ENCODE data around the gene CERS6. TPM values are rescaled to one million over a fixed set of nuclear protein-coding genes. Genes with fewer than 3 reads are reported as not detected.
A peak's percentile ranks its signal among the peaks of the same experiment; 100 is the strongest.

CERS6 gene
- total and polyA plus RNA-seq, 4 donors: 4.3 to 10.6 (median 6.4) TPM

DNA sequence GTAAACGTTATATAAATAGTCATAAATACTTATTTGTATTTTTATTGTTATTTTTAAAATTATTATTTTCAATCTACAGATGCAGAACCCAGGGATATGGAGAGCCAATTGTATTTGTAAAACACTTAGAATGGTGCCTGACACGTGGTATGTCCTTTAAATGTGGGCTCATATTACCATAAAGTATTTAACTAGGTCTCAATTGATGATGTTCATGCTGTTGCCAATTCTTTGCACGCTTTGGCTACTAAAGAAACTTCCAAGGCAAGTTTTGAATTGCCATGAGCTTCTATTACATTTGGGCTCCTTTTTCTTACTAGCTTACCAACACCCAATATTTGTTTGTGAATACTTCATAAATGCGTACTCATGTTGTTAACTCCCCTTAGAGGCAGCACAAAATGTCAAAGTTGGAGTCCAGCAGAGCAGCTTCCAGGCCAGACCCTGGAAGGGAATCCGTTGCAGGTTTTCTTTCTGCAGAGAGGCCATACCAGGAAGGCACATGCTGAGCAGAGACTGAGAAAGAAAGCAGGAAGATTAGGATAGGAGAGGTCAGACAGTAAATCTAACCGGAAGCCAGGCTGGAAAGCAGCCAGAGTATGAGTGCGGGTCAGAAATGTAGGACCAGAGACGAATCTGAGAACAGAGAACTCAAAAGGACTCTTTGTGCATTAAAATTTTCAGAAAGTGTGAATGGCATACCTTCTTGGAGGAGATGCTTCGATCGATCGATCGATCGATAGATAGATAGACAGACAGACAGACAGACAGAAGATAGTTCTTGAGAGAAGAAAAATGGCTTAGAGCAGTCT lies 342.2 kb downstream of the CERS6 start:
- no peaks in the 10 kb centered on the region for H3K27me3 ChIP-seq (ENCODE audit: control insufficient read depth in 1 of 2, insufficient read depth in 2 of 2, low read length in 1 of 2)
- no peaks in the 10 kb centered on the region for H3K36me3 ChIP-seq (ENCODE audit: control insufficient read depth in 1 of 2, insufficient read depth in 2 of 2, low read length in 1 of 2)
- DNase-seq: no peak
- H3K27ac ChIP-seq (ENCODE audit: low read depth in 1 of 2, low read length in 2 of 2): no peak overlapping the region
- intact Hi-C loops (cut with DNase I): no loop called here
- WGBS, 2 donors: 86 to 87% methylated on average over 13 of the region's 13 CpGs
- no peaks in the 10 kb centered on the region for H3K9me3 ChIP-seq (ENCODE audit: control insufficient read depth, low read length)
- H3K4me1 ChIP-seq (ENCODE audit: control insufficient read depth in 1 of 2, insufficient read depth in 2 of 2, low read length in 2 of 2): no peaks in the 10 kb centered on the region
- ATAC-seq (ENCODE audit: low FRiP score): no peak
- no peak overlapping the region for H3K4me3 ChIP-seq (ENCODE audit: low read length in 2 of 2)

DNA sequence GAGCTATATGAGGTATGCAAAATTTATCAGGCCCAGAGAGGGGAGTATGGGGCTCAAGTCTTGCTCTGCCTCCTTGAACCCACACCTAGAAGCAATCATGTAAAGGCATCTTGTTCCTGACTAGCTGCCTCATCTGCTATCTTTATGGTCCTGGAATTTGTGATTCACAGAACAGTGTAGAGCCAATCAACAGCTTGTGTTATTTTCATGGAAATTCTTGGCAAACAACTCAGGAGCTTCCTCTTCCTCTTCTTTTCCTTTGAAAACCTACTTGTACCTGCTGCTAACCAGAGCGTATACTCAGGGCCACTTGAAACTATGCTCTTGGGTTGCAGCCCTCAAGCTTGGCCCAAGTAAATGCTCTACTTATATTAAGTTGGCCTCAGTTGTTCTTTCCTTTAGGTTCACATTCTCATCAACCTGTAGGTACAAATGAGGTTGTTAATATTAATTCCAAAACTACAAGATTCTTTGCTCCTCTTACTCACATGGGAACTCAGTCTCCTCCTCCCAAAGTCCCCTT lies 342.9 kb downstream of the CERS6 start:
- ATAC-seq (ENCODE audit: low FRiP score) (no peak), DNase-seq (no peak)
- Histone ChIP-seq H3K36me3 (ENCODE audit: control insufficient read depth in 1 of 2, insufficient read depth in 2 of 2, low read length in 1 of 2) (no peaks in the 10 kb centered on the region), H3K4me3 (ENCODE audit: low read length in 2 of 2) (no peak overlapping the region), H3K9me3 (ENCODE audit: control insufficient read depth, low read length) (no peaks in the 10 kb centered on the region), H3K4me1 (ENCODE audit: control insufficient read depth in 1 of 2, insufficient read depth in 2 of 2, low read length in 2 of 2) (no peaks in the 10 kb centered on the region), H3K27me3 (ENCODE audit: control insufficient read depth in 1 of 2, insufficient read depth in 2 of 2, low read length in 1 of 2) (no peaks in the 10 kb centered on the region), H3K27ac (ENCODE audit: low read depth in 1 of 2, low read length in 2 of 2) (no peak overlapping the region)
- WGBS, 2 donors: 96 to 99% methylated on average over 1 of the region's 1 CpG
- intact Hi-C loops (cut with DNase I): no loop called here

DNA sequence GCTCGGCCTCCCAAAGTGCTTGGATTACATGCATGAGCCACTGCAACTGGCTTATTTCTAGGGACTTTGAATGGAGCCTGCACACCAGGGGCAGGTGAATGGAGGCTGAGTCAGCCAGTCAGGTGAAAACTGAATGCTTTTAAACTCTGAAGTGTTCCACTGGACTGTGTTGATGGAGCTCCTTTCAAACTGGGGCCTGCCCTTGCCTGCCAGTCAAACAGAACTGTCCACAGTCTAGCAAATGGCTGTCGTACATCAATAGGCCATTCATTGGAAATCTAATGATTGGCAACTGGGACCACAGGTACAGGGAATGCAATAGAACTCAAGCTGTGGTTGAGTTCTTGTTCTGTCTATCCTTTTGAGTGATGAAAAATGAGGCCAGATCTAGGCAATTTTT lies 345.4 kb downstream of the CERS6 start:
- H3K4me1 ChIP-seq (ENCODE audit: control insufficient read depth in 1 of 2, insufficient read depth in 2 of 2, low read length in 2 of 2): no peaks in the 10 kb centered on the region
- no peaks in the 10 kb centered on the region for H3K27me3 ChIP-seq (ENCODE audit: control insufficient read depth in 1 of 2, insufficient read depth in 2 of 2, low read length in 1 of 2)
- no peak overlapping the region for H3K27ac ChIP-seq (ENCODE audit: low read depth in 1 of 2, low read length in 2 of 2)
- ATAC-seq (ENCODE audit: low FRiP score) (no peak), DNase-seq (no peak)
- no peaks in the 10 kb centered on the region for H3K36me3 ChIP-seq (ENCODE audit: control insufficient read depth in 1 of 2, insufficient read depth in 2 of 2, low read length in 1 of 2)
- no peak overlapping the region for H3K4me3 ChIP-seq (ENCODE audit: low read length in 2 of 2)
- intact Hi-C loops (cut with DNase I): no loop called here
- H3K9me3 ChIP-seq (ENCODE audit: control insufficient read depth, low read length): no peaks in the 10 kb centered on the region
- 48 to 50% methylated on average over 2 of the region's 2 CpGs for WGBS, 2 donors

DNA sequence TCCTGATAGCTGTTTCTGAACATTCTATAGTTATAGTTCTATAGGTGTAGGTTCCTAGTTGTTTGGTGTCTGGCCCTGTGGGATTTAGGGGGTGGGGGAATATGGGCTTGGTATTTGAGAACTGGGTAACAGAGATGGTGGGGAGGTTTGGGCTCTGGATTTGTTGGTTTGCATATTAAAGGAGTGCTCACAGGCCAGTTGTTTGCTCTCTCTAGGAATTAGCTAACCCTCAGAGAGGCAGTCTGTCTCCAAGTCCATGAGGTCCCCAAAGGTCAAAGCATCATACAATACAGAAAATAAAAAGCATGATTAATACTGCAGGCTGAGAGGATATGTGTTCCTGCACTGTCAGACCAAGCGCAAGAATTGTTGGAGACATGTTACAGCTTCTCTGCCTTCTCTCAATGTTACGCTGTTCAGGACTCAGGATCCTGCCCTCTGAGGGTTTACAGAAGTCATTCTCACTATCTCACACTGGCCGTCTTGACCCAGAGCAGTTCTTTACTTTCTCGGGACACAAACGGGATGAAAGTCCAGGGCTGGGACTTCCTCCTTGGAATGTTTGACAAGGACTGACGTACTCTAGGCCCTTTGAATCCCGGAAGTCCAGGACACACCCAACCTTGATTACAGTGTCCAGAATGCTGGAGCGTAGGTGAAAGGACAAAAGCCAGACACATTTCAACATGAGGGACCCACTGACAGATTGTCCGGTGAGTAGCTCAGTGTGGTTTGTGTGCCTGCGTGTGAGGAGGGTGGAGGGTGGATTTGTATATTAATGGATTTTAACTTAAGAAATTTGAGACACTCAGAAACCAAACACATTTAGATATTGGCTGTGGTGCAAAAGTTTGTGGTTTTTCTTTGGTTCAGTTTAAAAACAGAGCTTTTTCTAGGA lies 346.1 kb downstream of the CERS6 start, which contains the start of gene NOSTRIN:
NOSTRIN (plus strand) TSS at position 677 of the 898 bp plus-strand sequence; CDS start at position 687, 10 bp downstream.
- Histone ChIP-seq H3K27ac (ENCODE audit: low read depth in 1 of 2, low read length in 2 of 2) (no peak within 1 kb of the TSS), H3K27me3 (ENCODE audit: control insufficient read depth in 1 of 2, insufficient read depth in 2 of 2, low read length in 1 of 2) (no peaks in the 10 kb centered on the region), H3K9me3 (ENCODE audit: control insufficient read depth, low read length) (no peaks in the 10 kb centered on the region), H3K4me3 (ENCODE audit: low read length in 2 of 2) (no peak within 1 kb of the TSS), H3K4me1 (ENCODE audit: control insufficient read depth in 1 of 2, insufficient read depth in 2 of 2, low read length in 2 of 2) (no peaks in the 10 kb centered on the region), H3K36me3 (ENCODE audit: control insufficient read depth in 1 of 2, insufficient read depth in 2 of 2, low read length in 1 of 2) (no peaks in the 10 kb centered on the region)
- intact Hi-C loops (cut with DNase I): no loop called here
- ATAC-seq (ENCODE audit: low FRiP score) (peak; percentile 55), DNase-seq (no peak)
- WGBS, 2 donors: 74 to 80% methylated on average over 10 of the region's 10 CpGs

DNA sequence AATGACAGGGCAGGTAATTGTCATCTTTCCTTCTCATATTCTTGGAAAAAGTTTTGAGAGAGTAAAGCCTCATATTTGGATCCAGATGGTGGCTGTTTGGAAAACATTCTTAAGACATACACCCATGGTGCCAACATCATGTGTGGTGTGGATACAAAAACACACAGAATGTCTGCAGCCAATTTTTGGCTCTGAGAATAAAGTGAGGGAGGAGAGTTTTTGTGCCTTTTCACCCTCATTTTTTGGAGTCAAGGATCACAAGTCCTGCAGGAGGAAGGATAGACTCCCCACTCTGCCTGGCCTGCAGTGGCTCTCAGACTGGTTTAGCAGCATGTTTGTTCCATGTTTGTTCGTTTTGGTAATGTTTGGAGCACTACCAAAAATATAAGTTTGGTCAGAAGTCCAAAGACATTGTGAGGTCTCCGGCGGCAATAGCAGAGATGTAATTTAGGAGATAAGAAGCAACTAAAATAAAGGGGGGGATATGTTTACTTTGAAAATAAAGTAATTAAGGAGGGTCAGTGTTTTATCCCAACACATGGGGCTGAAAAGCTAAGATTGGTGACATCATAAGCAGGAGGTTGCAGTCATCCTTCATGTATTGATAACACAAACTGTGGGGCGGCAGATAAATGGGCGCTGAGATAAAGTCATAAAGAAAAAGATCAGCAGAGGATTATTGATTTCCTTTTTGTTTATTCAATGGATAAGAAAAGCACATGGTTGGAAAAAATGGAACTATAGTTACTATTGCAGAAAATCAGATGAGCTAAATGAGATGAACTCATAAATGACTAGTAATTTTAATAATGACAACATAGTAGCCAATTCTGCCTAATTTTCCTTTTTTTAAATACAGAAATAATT lies 347.0 kb downstream of the CERS6 start:
- ATAC-seq (ENCODE audit: low FRiP score) (no peak), DNase-seq (no peak)
- Histone ChIP-seq H3K4me3 (ENCODE audit: low read length in 2 of 2) (no peak overlapping the region), H3K36me3 (ENCODE audit: control insufficient read depth in 1 of 2, insufficient read depth in 2 of 2, low read length in 1 of 2) (no peaks in the 10 kb centered on the region), H3K27ac (ENCODE audit: low read depth in 1 of 2, low read length in 2 of 2) (no peak overlapping the region), H3K9me3 (ENCODE audit: control insufficient read depth, low read length) (no peaks in the 10 kb centered on the region), H3K4me1 (ENCODE audit: control insufficient read depth in 1 of 2, insufficient read depth in 2 of 2, low read length in 2 of 2) (no peaks in the 10 kb centered on the region), H3K27me3 (ENCODE audit: control insufficient read depth in 1 of 2, insufficient read depth in 2 of 2, low read length in 1 of 2) (no peaks in the 10 kb centered on the region)
- intact Hi-C loops (cut with DNase I): no loop called here
- 49 to 59% methylated on average over 5 of the region's 5 CpGs for WGBS, 2 donors

DNA sequence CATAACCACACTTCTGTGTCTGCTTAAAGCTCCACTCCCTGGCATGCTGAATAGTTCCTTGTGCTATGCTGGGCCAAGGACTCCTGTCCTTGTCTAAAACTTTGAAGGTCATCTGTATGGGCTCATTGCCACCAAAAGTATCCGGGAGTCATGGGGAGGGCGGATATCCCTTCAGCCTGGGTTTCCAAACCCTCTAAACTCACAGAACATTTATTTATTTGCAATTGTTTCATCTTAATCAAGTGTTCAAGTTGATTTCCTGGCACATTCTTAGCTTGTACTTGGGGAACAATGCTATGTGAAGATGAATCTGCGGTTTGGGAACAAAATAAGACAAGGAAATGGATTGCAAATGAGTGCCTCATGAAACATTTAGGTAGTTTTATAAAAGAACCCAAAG lies 348.1 kb downstream of the CERS6 start:
- DNase-seq: no peak
- WGBS, 2 donors: 81% methylated on average over 3 of the region's 3 CpGs
- H3K36me3 ChIP-seq (ENCODE audit: control insufficient read depth in 1 of 2, insufficient read depth in 2 of 2, low read length in 1 of 2): no peaks in the 10 kb centered on the region
- H3K4me3 ChIP-seq (ENCODE audit: low read length in 2 of 2): no peak overlapping the region
- no peaks in the 10 kb centered on the region for H3K9me3 ChIP-seq (ENCODE audit: control insufficient read depth, low read length)
- no peak overlapping the region for H3K27ac ChIP-seq (ENCODE audit: low read depth in 1 of 2, low read length in 2 of 2)
- peaks cover 0 to 1% of the 10 kb centered on the region in 2 donors for H3K4me1 ChIP-seq (ENCODE audit: control insufficient read depth in 1 of 2, insufficient read depth in 2 of 2, low read length in 2 of 2)
- no peak for ATAC-seq (ENCODE audit: low FRiP score)
- H3K27me3 ChIP-seq (ENCODE audit: control insufficient read depth in 1 of 2, insufficient read depth in 2 of 2, low read length in 1 of 2): no peaks in the 10 kb centered on the region
- intact Hi-C loops (cut with DNase I): no loop called here

DNA sequence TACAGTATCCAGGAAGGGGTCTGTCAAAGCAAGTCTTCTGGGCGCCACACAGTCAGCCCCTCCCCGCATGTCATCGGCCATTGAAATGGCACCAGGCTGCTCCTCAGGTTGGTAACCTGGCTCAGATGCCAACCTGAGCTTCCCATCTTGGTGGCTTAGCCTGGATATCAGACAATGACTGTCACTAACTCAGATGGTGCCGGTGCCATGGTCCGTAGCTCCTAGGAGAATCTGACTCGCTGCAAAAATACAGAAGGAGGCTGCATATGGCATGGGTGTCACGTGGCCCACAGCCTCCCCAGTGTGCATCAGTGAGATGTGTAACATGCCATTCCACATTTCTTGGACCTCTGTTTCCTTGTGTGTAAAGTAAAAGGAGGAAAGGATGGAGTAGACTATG lies 349.5 kb downstream of the CERS6 start:
- H3K4me1 ChIP-seq (ENCODE audit: control insufficient read depth in 1 of 2, insufficient read depth in 2 of 2, low read length in 2 of 2): peaks cover 0 to 1% of the 10 kb centered on the region in 2 donors
- no peaks in the 10 kb centered on the region for H3K9me3 ChIP-seq (ENCODE audit: control insufficient read depth, low read length)
- no peak for ATAC-seq (ENCODE audit: low FRiP score)
- no peak overlapping the region for H3K27ac ChIP-seq (ENCODE audit: low read depth in 1 of 2, low read length in 2 of 2)
- no peak for DNase-seq
- H3K36me3 ChIP-seq (ENCODE audit: control insufficient read depth in 1 of 2, insufficient read depth in 2 of 2, low read length in 1 of 2): no peaks in the 10 kb centered on the region
- WGBS, 2 donors: 96 to 97% methylated on average over 7 of the region's 7 CpGs
- H3K4me3 ChIP-seq (ENCODE audit: low read length in 2 of 2): no peak overlapping the region
- no peaks in the 10 kb centered on the region for H3K27me3 ChIP-seq (ENCODE audit: control insufficient read depth in 1 of 2, insufficient read depth in 2 of 2, low read length in 1 of 2)
- intact Hi-C loops (cut with DNase I): no loop called here

DNA sequence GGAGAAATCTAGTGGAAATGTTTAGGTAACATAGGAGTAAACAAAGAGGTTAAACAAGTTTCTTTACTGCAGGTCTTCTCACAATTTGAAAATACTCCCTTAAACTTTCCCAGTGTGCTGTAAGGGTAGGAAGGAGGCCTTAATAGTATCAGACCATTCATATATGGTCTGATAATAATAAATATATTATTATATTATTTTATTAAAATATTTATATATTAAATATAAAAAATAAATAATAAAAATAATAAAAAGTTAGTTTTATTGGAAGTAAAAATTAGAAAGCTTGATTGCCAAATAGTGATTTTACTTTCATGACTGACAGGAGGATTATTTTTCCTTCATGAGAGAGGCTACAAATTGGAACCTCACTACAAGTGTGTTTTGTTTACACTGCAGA lies 353.5 kb downstream of the CERS6 start:
- Histone ChIP-seq H3K27me3 (ENCODE audit: control insufficient read depth in 1 of 2, insufficient read depth in 2 of 2, low read length in 1 of 2) (no peaks in the 10 kb centered on the region), H3K4me1 (ENCODE audit: control insufficient read depth in 1 of 2, insufficient read depth in 2 of 2, low read length in 2 of 2) (peaks cover 0 to 1% of the 10 kb centered on the region in 2 donors), H3K9me3 (ENCODE audit: control insufficient read depth, low read length) (no peaks in the 10 kb centered on the region), H3K27ac (ENCODE audit: low read depth in 1 of 2, low read length in 2 of 2) (no peak overlapping the region), H3K4me3 (ENCODE audit: low read length in 2 of 2) (no peak overlapping the region), H3K36me3 (ENCODE audit: control insufficient read depth in 1 of 2, insufficient read depth in 2 of 2, low read length in 1 of 2) (no peaks in the 10 kb centered on the region)
- intact Hi-C loops (cut with DNase I): no loop called here
- DNase-seq: no peak
- no peak for ATAC-seq (ENCODE audit: low FRiP score)
